Liver (tissue), 3 donors: Measurements from ENCODE around the gene GPR176.

ENCODE experiments used
- EGR1 ChIP-seq, 2 donors: IDR thresholded peaks; 2 replicates each; pipeline ENCODE4 v1.6.1; 2016 to 2018; ENCODE audit warnings: antibody characterized with exemption in 2 of 2, low read depth in 2 of 2
- HNF4A ChIP-seq, 2 donors: conservative IDR thresholded peaks; 2 replicates each; pipeline ENCODE4 v1.6.1; 2016; ENCODE audit warnings: antibody characterized with exemption in 2 of 2, mild to moderate bottlenecking in 2 of 2
- JUND ChIP-seq, 2 donors: IDR thresholded peaks; 2 replicates each; pipeline ENCODE4 v1.6.1; 2016; ENCODE audit warnings: antibody characterized with exemption in 2 of 2
- MAX ChIP-seq: IDR thresholded peaks from 2 replicates; pipeline ENCODE4 v1.6.1; 2016; ENCODE audit warnings: antibody characterized with exemption
- RAD21 ChIP-seq, 2 donors: IDR thresholded peaks; 2 replicates each; pipeline ENCODE4 v1.6.1; 2016; ENCODE audit warnings: antibody characterized with exemption in 2 of 2, mild to moderate bottlenecking in 2 of 2
- SP1 ChIP-seq: IDR thresholded peaks from 2 replicates; pipeline ENCODE4 v1.6.1; 2018; ENCODE audit warnings: antibody characterized with exemption, mild to moderate bottlenecking
- TF ChIP-seq, protein P1 (sequence below): fragments of 150-350 bp; IDR thresholded peaks from 2 replicates; pipeline ENCODE4 v1.5.1; 2017; ENCODE audit warnings: improper control_type of control experiment, low read depth, low read length; ENCODE audit not compliant: missing input control
- TF ChIP-seq, protein P2 (sequence below): IDR thresholded peaks from 2 replicates; pipeline ENCODE4 v1.6.1; 2016; ENCODE audit warnings: antibody characterized with exemption, mild to moderate bottlenecking
- donor health status: healthy.
- donor health status: healthy.

DNA sequence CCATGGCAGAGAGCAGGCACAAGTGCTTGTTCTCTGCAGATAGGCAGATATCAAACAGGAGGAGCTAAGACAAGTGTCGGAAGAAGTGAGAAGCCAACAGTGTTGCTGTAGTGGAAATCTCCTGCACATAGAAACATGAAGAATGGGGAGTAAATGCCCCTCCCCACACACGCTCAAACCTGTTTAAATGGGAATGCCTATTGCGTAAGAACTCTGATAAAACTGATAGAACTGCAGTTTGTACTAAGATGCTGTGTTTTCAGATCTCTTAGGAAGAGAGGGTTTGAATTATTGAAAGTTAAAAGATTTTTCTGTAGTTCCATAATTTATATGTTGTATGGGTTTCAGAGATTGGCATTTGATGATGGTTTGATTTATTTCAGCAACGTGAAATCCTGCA is 33.5 kb upstream of the GPR176 start:
- TF ChIP-seq, protein P1, sequence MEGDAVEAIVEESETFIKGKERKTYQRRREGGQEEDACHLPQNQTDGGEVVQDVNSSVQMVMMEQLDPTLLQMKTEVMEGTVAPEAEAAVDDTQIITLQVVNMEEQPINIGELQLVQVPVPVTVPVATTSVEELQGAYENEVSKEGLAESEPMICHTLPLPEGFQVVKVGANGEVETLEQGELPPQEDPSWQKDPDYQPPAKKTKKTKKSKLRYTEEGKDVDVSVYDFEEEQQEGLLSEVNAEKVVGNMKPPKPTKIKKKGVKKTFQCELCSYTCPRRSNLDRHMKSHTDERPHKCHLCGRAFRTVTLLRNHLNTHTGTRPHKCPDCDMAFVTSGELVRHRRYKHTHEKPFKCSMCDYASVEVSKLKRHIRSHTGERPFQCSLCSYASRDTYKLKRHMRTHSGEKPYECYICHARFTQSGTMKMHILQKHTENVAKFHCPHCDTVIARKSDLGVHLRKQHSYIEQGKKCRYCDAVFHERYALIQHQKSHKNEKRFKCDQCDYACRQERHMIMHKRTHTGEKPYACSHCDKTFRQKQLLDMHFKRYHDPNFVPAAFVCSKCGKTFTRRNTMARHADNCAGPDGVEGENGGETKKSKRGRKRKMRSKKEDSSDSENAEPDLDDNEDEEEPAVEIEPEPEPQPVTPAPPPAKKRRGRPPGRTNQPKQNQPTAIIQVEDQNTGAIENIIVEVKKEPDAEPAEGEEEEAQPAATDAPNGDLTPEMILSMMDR: no peak
- TF ChIP-seq JUND (IDR thresholded peaks at IDR 0.05) (no peak), MAX (no peak), HNF4A (conservative IDR thresholded peaks at IDR 0.05) (no peak), RAD21 (IDR thresholded peaks at IDR 0.05) (no peak), EGR1 (IDR thresholded peaks at IDR 0.05; ENCODE audit: low read depth in 2 of 2) (no peak), SP1 (no peak)
- TF ChIP-seq, protein P2, sequence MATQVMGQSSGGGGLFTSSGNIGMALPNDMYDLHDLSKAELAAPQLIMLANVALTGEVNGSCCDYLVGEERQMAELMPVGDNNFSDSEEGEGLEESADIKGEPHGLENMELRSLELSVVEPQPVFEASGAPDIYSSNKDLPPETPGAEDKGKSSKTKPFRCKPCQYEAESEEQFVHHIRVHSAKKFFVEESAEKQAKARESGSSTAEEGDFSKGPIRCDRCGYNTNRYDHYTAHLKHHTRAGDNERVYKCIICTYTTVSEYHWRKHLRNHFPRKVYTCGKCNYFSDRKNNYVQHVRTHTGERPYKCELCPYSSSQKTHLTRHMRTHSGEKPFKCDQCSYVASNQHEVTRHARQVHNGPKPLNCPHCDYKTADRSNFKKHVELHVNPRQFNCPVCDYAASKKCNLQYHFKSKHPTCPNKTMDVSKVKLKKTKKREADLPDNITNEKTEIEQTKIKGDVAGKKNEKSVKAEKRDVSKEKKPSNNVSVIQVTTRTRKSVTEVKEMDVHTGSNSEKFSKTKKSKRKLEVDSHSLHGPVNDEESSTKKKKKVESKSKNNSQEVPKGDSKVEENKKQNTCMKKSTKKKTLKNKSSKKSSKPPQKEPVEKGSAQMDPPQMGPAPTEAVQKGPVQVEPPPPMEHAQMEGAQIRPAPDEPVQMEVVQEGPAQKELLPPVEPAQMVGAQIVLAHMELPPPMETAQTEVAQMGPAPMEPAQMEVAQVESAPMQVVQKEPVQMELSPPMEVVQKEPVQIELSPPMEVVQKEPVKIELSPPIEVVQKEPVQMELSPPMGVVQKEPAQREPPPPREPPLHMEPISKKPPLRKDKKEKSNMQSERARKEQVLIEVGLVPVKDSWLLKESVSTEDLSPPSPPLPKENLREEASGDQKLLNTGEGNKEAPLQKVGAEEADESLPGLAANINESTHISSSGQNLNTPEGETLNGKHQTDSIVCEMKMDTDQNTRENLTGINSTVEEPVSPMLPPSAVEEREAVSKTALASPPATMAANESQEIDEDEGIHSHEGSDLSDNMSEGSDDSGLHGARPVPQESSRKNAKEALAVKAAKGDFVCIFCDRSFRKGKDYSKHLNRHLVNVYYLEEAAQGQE: no peak
